Renal pelvis (tissue), 12 donors: Measurements from ENCODE around the gene RIPK4. TPM values are rescaled to one million over a fixed set of nuclear protein-coding genes. Genes with fewer than 3 reads are reported as not detected.

Source experiments
- DNase-seq: peaks from one replicate; pipeline ENCODE4 v3.0.0-alpha.2; 2013
- long read RNA-seq, 16 experiments: transcript quantifications; one replicate each; lab custom pipeline, GENCODE V29; 2026
- polyA plus RNA-seq, 3 donors: library from polyadenylated mRNA; unstranded; fragments of 120-200 nt; gene quantifications; one replicate each; pipeline ENCODE4 v1.2.1, GENCODE V29; 2013; ENCODE audit not compliant: insufficient read length in 3 of 3

The RIPK4 gene
- 10 to 100 TPM; 19.9 to 25.3 (median 23.2) TPM for polyA plus RNA-seq
- long read RNA-seq, donor 1, partial matches to known transcripts = 0 of 4 reads
- long read RNA-seq, donor 1, other reads (novel, unspliced or antisense) = 0 of 4 reads
- long read RNA-seq, donor 2, transcript RIPK4-201 (8 exons, 3,889 nt) = major isoform, 9 of 9 reads
- long read RNA-seq, donor 2, partial matches to known transcripts = 0 of 9 reads
- long read RNA-seq, donor 2, other reads (novel, unspliced or antisense) = 0 of 9 reads
- long read RNA-seq, donor 3, partial matches to known transcripts = 0 of 3 reads
- long read RNA-seq, donor 3, other reads (novel, unspliced or antisense) = 0 of 3 reads
- long read RNA-seq, donor 4, partial matches to known transcripts = 0 of 3 reads
- long read RNA-seq, donor 4, other reads (novel, unspliced or antisense) = 0 of 3 reads
- long read RNA-seq, donor 5 = 0 reads
- long read RNA-seq, donor 6, partial matches to known transcripts = 0 of 3 reads
- long read RNA-seq, donor 6, other reads (novel, unspliced or antisense) = 0 of 3 reads
- long read RNA-seq, donor 7, transcript RIPK4-201 (8 exons, 3,889 nt) = major isoform, 8 of 8 reads
- long read RNA-seq, donor 7, partial matches to known transcripts = 0 of 8 reads
- long read RNA-seq, donor 7, other reads (novel, unspliced or antisense) = 0 of 8 reads
- long read RNA-seq, donor 8 = 0 reads
- long read RNA-seq, donor 9, transcript RIPK4-201 (8 exons, 3,889 nt) = major isoform, 9 of 9 reads
- long read RNA-seq, donor 9, partial matches to known transcripts = 0 of 9 reads
- long read RNA-seq, donor 9, other reads (novel, unspliced or antisense) = 0 of 9 reads
- long read RNA-seq, donor 10, transcript RIPK4-201 (8 exons, 3,889 nt) = major isoform, 8 of 8 reads
- long read RNA-seq, donor 10, partial matches to known transcripts = 0 of 8 reads
- long read RNA-seq, donor 10, other reads (novel, unspliced or antisense) = 0 of 8 reads
- long read RNA-seq, donor 11, partial matches to known transcripts = 0 of 4 reads
- long read RNA-seq, donor 11, other reads (novel, unspliced or antisense) = 0 of 4 reads
- long read RNA-seq, donor 12, transcript RIPK4-201 (8 exons, 3,889 nt) = major isoform, 6 of 6 reads
- long read RNA-seq, donor 12, partial matches to known transcripts = 0 of 6 reads
- long read RNA-seq, donor 12, other reads (novel, unspliced or antisense) = 0 of 6 reads
- long read RNA-seq, donor 13, partial matches to known transcripts = 0 of 2 reads
- long read RNA-seq, donor 13, other reads (novel, unspliced or antisense) = 0 of 2 reads
- long read RNA-seq, donor 14, partial matches to known transcripts = 26 of 30 reads
- long read RNA-seq, donor 14, other reads (novel, unspliced or antisense) = 0 of 30 reads
- long read RNA-seq, donor 15, partial matches to known transcripts = 0 of 4 reads
- long read RNA-seq, donor 15, other reads (novel, unspliced or antisense) = 0 of 4 reads
- long read RNA-seq, donor 16, partial matches to known transcripts = 0 of 3 reads
- long read RNA-seq, donor 16, other reads (novel, unspliced or antisense) = 0 of 3 reads

DNA sequence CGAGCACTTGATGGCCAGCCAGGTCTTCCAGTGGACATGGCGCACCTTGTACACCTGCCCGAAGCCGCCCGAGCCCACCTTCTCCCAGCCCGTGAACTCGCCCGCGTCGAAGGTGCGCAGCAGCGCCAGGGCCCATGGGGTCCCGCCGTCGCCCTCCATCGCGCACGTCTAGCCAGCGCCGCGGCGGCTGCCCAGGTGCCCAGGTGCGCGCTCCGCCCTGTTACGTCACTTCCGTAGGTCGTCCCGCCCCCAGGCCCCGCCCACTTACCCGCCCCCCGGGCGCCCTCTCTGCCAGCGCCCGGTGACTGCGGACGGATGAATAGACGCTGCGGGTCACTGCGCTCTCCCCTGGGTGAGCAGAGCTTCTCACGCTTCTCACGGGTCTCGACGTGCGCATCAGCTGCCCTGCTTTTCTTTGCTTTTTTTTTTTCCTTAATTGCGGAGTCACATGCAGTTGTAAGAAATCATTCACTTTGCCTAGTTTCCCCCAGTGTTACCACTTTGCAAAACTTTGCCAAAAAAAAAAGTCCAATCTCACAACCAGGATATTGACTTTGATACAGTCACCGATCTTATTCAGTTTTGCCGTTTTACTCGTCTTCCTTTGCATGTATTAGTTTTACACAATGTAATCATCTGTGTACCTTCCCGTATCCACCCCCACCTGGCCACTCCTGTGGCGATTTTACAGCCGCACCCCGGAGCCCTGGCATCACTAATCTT lies at the start of gene RIPK4:
Gene RIPK4 (minus strand): TSS at position 170 of the 723 bp plus-strand sequence. CDS start 11 bp downstream, at position 159.
- DNase-seq = no peak

DNA sequence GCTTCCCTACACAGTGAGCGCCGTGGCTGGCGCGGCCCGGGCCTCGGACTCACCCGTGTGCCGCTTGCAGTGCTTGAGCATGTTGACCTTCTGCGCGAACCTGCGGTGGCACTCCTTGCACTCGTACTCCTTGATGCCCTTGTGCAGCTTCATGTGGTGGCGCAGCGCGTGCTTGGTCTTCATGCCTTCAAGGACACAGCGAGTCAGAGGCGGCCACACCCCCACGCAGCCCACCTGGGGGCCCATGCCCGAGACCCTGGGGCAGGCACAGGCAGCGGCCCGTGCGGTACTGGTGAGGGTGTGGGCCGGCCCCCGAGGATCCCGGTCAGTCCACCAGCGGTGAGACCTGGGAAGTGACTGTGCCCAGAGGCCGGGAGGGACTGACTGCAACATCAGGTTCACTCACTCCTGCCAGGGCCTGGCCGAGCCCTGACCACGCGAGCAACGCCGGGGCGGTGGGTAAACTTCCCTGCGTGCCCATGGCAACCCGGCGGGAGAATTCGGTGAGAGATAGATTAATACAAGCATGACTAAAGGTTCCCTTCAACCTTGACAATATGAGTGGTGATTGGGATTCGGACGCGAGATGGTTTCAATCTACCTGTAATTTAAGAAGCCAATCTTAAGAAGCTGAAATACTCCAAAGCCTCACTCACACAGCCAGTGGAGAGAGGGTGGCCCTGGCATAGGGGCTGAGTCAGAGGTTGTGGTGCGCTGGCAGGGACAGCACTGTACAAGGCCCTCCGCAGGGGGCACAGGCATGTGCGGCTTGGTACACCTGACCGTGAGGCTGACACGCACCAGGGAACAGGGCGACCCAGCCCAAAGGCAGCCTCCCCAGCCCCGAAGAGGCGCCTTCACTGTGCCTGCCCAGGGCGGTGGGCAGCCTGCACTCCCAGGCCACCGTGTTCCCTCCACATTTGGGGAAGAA lies 49.1 kb upstream of the RIPK4 start:
- no peak for DNase-seq

DNA sequence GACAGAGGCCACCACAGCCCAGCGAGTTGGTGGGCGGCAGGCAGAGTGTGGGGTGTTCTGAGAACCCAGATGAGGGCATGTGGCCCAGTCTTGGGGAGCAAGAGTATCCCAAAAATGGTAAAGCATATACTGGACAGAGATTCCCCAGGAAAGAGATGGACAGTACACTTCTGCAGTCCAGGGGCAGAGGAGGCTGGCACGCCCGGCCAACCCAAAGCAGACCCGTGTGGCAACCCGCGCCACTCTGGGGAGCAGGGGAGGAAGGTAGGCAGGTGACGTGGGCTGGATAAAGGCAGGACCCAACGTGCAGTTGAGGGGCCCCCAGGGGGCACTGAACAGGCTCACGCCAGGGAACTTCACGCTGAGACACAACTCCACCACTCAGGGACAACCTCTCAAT lies 46.4 kb upstream of the RIPK4 start:
- DNase-seq = no peak

DNA sequence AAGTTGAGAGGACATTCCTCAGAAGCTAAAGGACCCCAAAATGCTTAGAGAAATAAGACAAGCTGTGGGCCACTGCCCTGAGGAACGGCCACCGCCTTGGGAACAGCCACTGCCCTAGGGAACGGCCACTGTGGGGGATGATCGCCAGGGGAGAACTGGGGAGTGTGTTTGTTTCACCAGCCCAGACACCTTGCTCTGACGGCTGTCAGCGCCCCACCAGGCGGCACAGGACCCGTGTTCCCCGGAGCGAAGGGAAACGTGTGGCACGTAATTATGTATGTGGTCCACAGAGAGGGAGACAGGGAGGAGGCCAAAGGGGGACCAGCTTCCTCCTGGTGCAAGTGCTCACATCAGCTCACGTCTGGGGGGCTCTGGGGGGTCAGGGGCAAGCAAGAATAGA lies 45.8 kb upstream of the RIPK4 start:
- no peak for DNase-seq

DNA sequence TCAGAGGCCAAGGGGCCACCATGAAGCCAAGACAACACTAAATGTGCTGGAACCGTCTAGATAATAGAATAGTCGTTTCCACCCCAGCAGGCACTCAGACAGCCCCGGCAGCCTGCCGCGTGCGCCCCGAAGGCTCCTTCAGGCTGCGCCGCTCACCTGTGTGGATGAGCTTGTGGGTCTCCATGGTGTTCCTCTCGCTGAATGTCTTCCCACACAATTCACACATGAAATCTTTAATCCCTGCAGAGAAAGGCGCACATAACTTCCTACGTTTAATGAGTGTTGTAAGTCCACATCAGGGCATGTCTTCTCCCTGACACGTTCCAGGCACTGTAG lies 43.7 kb upstream of the RIPK4 start:
- DNase-seq = no peak

DNA sequence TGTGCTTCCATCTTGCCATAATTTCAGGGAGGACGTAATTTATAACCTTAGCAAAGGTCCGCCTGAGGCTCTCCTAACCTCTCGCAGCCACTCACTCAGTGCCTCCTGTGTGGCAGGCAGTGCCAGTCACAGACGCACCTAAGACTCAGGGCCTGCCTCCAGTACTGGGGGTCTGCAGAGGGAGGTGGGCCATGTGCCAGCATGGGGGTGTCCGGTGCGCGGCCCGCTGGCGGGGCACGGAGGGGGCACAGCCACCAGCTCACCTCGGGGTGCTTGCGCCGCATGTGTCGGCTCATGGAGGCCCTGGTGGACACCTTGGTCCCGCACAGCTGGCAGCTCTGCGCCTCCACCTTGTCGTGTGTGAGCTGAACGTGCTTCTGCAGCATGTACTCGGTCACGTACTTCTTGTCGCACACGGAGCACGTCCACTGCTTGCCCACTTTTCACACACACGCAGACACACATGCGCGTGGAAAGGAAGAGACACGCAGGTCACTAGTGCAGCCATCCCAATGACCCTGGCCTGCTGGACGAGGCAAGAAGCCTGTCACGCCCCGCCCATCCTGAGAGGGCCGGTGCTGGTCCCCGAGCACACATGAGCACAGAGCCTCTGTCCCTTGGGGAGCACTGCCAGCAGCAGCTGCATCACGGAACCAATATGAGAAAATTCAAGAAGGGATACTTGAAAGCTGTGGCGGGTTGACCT lies 43.2 kb upstream of the RIPK4 start:
- DNase-seq = no peak

DNA sequence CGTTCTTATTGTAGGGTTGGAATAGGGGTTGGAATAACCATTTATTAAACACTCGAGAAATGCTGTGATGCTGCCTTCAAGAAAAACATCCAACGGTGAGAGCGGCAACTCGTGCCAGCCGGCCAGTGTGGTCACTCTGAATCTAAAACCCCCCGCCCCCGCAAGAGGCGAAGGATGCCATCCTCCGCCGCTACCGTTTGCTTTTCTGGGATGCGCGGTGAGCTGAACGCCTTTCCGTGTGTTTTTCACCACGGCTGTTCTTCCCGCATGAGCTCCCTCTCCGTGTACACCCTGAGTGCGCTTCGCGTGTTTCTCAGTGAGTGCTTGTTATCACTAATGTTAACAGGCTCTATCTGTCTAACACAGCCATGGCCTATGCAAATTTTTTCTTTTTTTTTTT lies 42.0 kb upstream of the RIPK4 start:
- no peak for DNase-seq

DNA sequence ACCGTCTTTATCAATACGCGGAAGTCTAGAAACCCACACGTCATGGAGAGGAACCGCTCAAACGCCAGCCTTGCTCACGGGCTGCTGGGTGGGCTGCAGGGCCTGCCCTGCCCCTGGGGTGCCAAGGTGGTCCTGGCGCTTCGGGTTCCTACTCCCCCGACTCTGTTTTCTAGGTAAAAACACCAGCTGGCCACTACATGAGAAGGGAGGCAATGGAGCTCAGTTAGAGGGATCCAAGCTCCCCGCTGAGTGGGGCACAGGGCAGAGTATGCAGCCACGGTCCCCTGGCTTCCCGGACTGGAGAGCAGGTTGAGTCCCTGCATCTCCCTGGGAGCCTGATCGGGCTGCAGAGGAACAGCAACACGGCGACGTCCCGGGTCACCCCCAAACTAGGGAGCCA lies 41.2 kb upstream of the RIPK4 start:
- no peak for DNase-seq

DNA sequence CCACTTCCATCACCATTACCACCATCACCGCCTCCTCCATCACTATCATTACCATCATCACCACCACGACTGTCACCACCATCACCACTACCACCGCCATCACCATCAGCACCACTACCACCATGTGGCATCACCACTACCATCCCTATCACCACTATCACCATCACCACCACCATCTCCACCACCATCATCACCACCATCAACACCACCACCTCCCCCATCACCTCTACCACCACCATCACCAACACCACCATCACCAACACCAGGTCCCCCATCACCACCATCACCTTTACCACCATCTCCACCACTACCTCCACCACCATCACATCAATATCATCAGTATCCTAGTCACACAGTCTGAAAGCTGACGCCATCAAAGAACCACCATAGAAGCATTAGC lies 39.9 kb upstream of the RIPK4 start:
- DNase-seq = no peak

DNA sequence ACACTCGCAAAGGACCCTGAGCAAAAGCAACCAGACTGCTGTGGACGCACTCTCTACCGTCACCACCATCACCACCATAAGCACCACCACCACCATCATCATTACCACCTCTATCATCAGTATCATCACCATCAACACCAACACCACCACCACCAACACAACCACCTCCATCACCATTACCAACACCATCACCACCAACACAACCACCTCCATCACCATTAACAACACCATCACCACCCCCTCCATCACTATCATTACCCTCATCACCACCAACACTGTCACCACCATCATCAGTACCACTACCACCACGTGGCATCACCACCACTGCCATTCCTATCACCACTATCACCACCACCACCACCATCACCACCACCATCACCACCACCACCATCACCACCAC lies 38.8 kb upstream of the RIPK4 start:
- no peak for DNase-seq

DNA sequence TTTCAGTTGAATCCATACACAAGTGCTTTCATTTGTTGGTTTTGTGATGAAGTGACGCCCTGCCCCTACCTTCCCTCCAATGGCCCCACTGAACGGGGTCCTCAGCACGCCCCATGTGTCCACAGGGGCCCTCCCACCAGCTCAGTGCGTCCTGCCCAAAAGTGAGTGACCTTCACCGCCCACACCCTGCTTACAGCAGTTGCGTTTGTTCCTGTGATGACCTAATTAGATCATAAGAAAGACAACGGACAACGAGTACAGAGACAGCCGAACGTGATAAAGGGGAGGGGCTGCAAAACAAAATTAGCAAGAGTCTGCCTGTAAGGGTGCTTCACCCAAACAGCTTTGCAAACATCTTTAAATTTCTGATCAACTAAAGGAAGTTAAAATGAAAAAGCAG lies 38.2 kb upstream of the RIPK4 start:
- no peak for DNase-seq

DNA sequence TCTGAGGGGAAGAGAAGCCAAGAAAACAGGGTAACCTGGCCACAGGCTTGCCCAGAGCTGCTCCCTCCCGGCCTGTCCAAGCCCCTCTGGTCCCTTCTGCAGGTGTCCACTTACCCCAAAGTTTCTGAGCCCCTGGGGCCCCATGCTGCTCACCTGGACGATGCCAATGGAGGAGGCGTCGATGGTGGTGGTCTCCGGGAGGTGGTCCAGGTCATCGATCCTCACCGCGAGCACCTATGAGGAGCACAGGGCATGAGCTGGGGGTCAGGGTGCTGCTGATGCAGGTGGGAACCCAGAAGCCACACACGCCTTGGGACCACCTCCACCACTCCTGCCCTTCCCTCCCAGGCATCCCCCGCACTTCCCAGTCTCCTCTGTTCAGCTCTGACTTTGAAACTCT lies 37.5 kb upstream of the RIPK4 start:
- no peak for DNase-seq

DNA sequence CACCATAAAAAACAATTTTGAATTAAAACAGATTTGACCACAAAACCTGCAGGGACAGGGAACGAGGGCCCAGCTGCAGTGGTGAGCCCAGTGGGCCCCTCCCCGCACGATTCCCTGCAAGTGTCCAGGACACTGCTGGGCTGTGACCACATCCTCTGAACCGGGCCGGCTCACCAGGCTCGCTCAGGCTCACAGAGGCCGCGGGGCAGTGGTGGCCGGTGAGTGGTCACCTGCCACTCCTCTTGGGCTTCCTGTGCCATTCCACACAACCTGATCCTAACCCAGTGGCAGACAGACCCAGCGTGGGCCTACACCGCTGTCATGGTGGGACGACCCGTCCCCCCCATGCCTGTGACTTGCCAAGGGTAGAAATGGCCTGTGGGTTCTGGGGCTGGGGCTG lies 36.5 kb upstream of the RIPK4 start:
- DNase-seq = no peak

DNA sequence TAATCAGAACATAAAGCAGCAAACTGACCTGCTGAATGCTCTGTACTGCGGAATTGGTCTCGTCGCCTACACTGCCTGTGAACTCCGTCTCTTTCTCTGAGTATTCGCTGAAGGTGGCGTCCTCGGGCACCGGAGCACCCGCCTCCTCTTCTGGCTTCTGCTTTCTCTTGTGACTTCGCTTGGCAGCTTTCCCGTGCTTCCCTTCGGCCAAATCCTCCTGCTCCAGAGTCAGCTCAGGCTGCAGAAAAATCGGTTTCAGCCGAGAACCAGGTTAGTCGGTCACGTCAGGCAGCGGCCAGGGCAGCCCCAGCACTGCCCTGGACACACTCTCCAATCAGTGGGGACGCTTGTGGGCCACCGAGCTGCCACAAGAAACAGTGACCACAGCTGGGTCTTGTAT lies 35.8 kb upstream of the RIPK4 start:
- DNase-seq = no peak

DNA sequence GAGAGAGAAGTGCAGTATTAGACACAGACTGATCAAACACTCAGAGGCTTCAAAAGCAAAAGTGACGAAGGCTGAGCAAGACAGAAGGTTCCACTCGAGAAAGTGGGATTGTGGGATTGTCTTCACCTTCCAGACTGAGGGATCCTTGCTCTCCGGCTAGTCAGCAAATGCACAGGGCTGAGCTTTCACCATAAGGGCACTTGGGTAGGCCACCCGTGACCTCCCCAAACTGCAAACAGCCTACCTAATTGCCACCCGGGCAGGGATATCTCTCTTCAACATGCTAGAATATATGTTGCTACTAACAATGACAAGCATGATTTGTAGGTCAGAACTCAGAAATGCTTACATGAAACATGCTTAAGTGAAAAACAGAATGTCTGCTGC lies 35.3 kb upstream of the RIPK4 start:
- no peak for DNase-seq

DNA sequence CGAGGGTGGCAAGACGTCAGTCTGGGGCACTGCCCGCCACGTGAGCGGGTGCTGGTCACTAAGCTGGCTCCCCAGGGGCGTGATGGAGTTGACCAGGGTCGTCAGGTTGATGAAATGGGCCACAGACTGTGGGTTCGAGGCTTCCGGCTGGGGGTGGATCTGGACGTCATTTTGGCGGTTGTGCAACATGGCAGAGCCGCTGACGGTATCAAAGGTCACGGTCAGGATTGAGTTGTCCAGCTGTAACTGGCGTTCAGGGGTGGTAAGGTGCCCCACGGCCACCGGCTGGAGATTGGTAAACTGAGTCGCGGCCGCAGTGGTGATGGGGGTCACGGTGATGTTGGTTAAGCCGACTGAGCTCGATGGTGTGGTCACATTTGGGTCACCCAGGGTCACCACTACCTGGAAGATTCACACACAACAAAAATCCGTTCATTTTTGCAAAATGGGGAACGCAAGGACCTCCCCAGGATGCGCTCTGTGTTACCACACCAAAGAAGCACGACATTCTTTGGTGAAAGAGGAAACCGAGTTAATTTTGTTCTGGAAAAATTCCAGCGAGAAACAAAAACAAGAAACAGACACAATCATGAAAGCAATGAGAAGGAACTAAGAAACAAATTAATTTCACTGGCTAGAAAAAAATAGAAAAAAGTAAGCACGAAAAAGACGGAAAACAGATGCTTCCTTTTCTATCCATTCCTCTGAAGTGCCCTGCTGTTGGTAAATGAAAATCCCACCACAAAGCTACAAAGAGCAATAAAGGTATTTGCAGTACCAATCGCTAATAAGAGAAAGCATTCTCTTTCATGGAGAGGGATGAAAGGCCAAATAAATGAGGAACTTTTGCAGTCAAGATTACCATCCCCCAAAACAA lies 34.7 kb upstream of the RIPK4 start:
- no peak for DNase-seq

DNA sequence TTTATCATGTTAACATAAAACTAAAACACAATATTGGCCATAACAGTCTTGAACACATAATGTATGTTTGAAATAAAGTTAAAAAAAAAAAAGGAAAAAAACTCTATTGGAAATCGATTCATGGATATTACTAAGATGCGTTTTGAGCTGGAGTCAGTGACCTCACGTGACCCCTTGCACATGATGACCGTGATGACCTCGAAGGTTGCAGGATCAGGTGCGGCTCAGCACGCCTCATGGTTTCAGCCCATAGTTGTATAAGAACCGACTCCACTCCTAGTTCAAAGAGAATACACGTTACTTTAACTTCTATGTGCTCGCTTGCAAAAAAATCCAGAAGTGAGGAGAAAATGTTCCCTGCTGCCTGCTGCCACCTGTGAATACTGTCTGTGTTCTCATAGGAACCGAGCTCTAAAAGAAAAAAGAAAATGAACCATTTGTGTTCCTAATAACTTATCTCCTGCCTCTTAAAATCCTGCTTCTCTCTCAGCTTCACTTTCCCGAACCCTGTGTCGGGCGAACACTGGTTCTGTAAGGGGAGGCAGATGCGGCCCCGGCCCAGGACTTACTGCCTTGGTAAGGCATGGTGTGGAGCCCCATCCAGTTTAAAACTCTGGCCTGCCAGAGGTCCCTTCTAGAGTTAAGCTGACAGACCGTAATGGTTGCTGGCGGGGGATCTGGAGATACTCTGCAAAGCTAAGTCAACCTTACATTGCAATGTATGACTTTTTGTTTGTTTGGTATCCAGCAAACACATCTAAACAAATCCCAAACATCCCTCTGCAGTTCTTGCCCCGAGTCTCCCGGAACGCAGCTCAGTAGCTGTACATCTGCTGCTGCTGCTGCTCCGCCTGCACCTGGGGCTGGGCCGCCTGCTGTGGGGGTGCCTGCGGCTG lies 33.8 kb upstream of the RIPK4 start:
- no peak for DNase-seq
